ES-I3 (cell line): Measurements from ENCODE around the gene ATP6V0E1.

Source experiments
- H3K36me3 ChIP-seq: 2 replicates; pipeline ENCODE4 v1.6.1; 2013; ENCODE audit warnings: mild to moderate bottlenecking, low read length, control low read depth, moderate library complexity; ENCODE audit not compliant: insufficient read depth
- H3K4me1 ChIP-seq: 2 replicates; pipeline ENCODE4 v1.6.1; 2013; ENCODE audit warnings: mild to moderate bottlenecking, control low read depth, low read length; ENCODE audit not compliant: insufficient read depth
- H3K9ac ChIP-seq: 2 replicates; pipeline ENCODE4 v1.6.1; 2013; ENCODE audit warnings: low read depth, mild to moderate bottlenecking, low read length, moderate library complexity
- H3K9me3 ChIP-seq: 2 replicates; pipeline ENCODE4 v1.6.1; 2013; ENCODE audit warnings: mild to moderate bottlenecking, low read length, moderate library complexity; ENCODE audit not compliant: control insufficient read depth, insufficient read depth

The ATP6V0E1 gene

GRCh38 chr5:172983542-172984243 is at the start of gene ATP6V0E1:
Gene ATP6V0E1 (plus strand): TSS chr5:172983771. CDS start chr5:172983861, 90 bp downstream.
- H3K9ac ChIP-seq, result peak within 1 kb of the TSS; percentile 68
- H3K4me1 ChIP-seq, result no peaks in the 10 kb centered on the region
- no peaks in the 10 kb centered on the region for H3K9me3 ChIP-seq
- peaks cover 2% of the 10 kb centered on the region for H3K36me3 ChIP-seq

- no peak overlapping the region for H3K9ac ChIP-seq
- H3K4me1 ChIP-seq, result no peaks in the 10 kb centered on the region
- H3K9me3 ChIP-seq, result no peaks in the 10 kb centered on the region
- peaks cover 13% of the 10 kb centered on the region; the same call in 1 of the 2 replicates for H3K36me3 ChIP-seq
Observed at GRCh38 chr5:172935096-172935495, 48.5 kb upstream of the ATP6V0E1 start.

- Histone ChIP-seq H3K9ac (no peak overlapping the region), H3K36me3 (peaks cover 13% of the 10 kb centered on the region; the same call in 1 of the 2 replicates), H3K4me1 (no peaks in the 10 kb centered on the region), H3K9me3 (no peaks in the 10 kb centered on the region)
Observed at GRCh38 chr5:172936401-172936800, 47.2 kb upstream of the ATP6V0E1 start.

GRCh38 chr5:172939071-172939470 is 44.5 kb upstream of the ATP6V0E1 start:
- Histone ChIP-seq H3K36me3 (peaks cover 13% of the 10 kb centered on the region; the same call in 1 of the 2 replicates), H3K9ac (no peak overlapping the region)

GRCh38 chr5:172939611-172940267 is 43.8 kb upstream of the ATP6V0E1 start:
- H3K9me3 ChIP-seq, result no peaks in the 10 kb centered on the region
- peaks cover 13% of the 10 kb centered on the region; the same call in 1 of the 2 replicates for H3K36me3 ChIP-seq
- no peak overlapping the region for H3K9ac ChIP-seq
- H3K4me1 ChIP-seq, result peaks cover 10% of the 10 kb centered on the region

More at GRCh38 chr5:172939071-172939470, 44.5 kb upstream of the ATP6V0E1 start:
- H3K9me3 ChIP-seq, result no peaks in the 10 kb centered on the region
- peaks cover 10% of the 10 kb centered on the region for H3K4me1 ChIP-seq

GRCh38 chr5:172940268-172941066 is 43.1 kb upstream of the ATP6V0E1 start:
- Histone ChIP-seq H3K36me3 (peaks cover 13% of the 10 kb centered on the region; the same call in 1 of the 2 replicates), H3K9ac (no peak overlapping the region)

GRCh38 chr5:172941067-172941516 is 42.5 kb upstream of the ATP6V0E1 start:
- Histone ChIP-seq H3K9me3 (no peaks in the 10 kb centered on the region), H3K9ac (no peak overlapping the region), H3K36me3 (peaks cover 13% of the 10 kb centered on the region; the same call in 1 of the 2 replicates), H3K4me1 (peaks cover 10% of the 10 kb centered on the region)

More at GRCh38 chr5:172940268-172941066, 43.1 kb upstream of the ATP6V0E1 start:
- H3K4me1 ChIP-seq, result peaks cover 10% of the 10 kb centered on the region
- no peaks in the 10 kb centered on the region for H3K9me3 ChIP-seq

GRCh38 chr5:172942556-172942955 is 41.0 kb upstream of the ATP6V0E1 start:
- Histone ChIP-seq H3K4me1 (peaks cover 10% of the 10 kb centered on the region), H3K9ac (no peak overlapping the region), H3K36me3 (peaks cover 9% of the 10 kb centered on the region; the same call in 1 of the 2 replicates), H3K9me3 (no peaks in the 10 kb centered on the region)

- H3K9ac ChIP-seq, result no peak overlapping the region
- no peaks in the 10 kb centered on the region for H3K9me3 ChIP-seq
- peaks cover 4% of the 10 kb centered on the region; the same call in 1 of the 2 replicates for H3K36me3 ChIP-seq
- H3K4me1 ChIP-seq, result peaks cover 10% of the 10 kb centered on the region
Observed at GRCh38 chr5:172943283-172943841, 40.2 kb upstream of the ATP6V0E1 start.

- Histone ChIP-seq H3K4me1 (peaks cover 10% of the 10 kb centered on the region), H3K36me3 (peaks cover 4% of the 10 kb centered on the region; the same call in 1 of the 2 replicates), H3K9me3 (no peaks in the 10 kb centered on the region), H3K9ac (no peak overlapping the region)
Observed at GRCh38 chr5:172943906-172944305, 39.7 kb upstream of the ATP6V0E1 start.

GRCh38 chr5:172944741-172945140 is 38.8 kb upstream of the ATP6V0E1 start:
- H3K9me3 ChIP-seq, result no peaks in the 10 kb centered on the region
- H3K4me1 ChIP-seq, result peaks cover 10% of the 10 kb centered on the region
- peaks cover 1% of the 10 kb centered on the region; the same call in 1 of the 2 replicates for H3K36me3 ChIP-seq
- no peak overlapping the region for H3K9ac ChIP-seq

- Histone ChIP-seq H3K9me3 (no peaks in the 10 kb centered on the region), H3K36me3 (no peaks in the 10 kb centered on the region; the same call in 1 of the 2 replicates), H3K4me1 (peaks cover 10% of the 10 kb centered on the region), H3K9ac (no peak overlapping the region)
Observed at GRCh38 chr5:172945151-172945550, 38.4 kb upstream of the ATP6V0E1 start.

GRCh38 chr5:172946146-172946545 is 37.4 kb upstream of the ATP6V0E1 start:
- no peaks in the 10 kb centered on the region; the same call in 1 of the 2 replicates for H3K36me3 ChIP-seq
- peaks cover 10% of the 10 kb centered on the region for H3K4me1 ChIP-seq
- no peaks in the 10 kb centered on the region for H3K9me3 ChIP-seq
- H3K9ac ChIP-seq, result no peak overlapping the region

- Histone ChIP-seq H3K9me3 (no peaks in the 10 kb centered on the region), H3K9ac (no peak overlapping the region), H3K4me1 (peaks cover 4% of the 10 kb centered on the region), H3K36me3 (no peaks in the 10 kb centered on the region; the same call in 1 of the 2 replicates)
Observed at GRCh38 chr5:172949426-172949825, 34.1 kb upstream of the ATP6V0E1 start.
